Gastroesophageal sphincter (tissue), 4 donors: ENCODE measurements around the gene EEF1AKMT3. TPM values are rescaled to one million over a fixed set of nuclear protein-coding genes. Genes with fewer than 3 reads are reported as not detected.
A peak's percentile ranks its signal among the peaks of the same experiment; 100 is the strongest.

Experiments
- ATAC-seq: fragments of 150-250 bp; one replicate; pipeline ENCODE4 v1.9.1; 2016; ENCODE audit warnings: mild to moderate bottlenecking, moderate library complexity
- H3K27ac ChIP-seq, 4 donors: fragments of 200-600 bp; sonication (generic) in 3 of 4; 1 replicate in 3 of 4; 2 replicates in 1 of 4; pipeline ENCODE4 v1.5.1; 2016 to 2019
- H3K27me3 ChIP-seq: fragments of 200-600 bp; sonication (generic); one replicate; pipeline ENCODE4 v1.5.1; 2019
- H3K36me3 ChIP-seq, 2 donors: fragments of 200-600 bp; sonication (generic); one replicate each; pipeline ENCODE4 v1.5.1; 2019; ENCODE audit warnings: control low read depth in 1 of 2
- H3K4me1 ChIP-seq, 3 donors: fragments of 200-600 bp; sonication (generic); 1 replicate in 2 of 3; 2 replicates in 1 of 3; pipeline ENCODE4 v1.5.1; 2016 to 2019; ENCODE audit warnings: control low read depth in 2 of 3
- H3K4me3 ChIP-seq, 2 donors: fragments of 200-600 bp; sonication (generic); one replicate each; pipeline ENCODE4 v1.5.1; 2019; ENCODE audit warnings: mild to moderate bottlenecking in 1 of 2, moderate library complexity in 1 of 2
- H3K9me3 ChIP-seq, 3 donors: fragments of 200-600 bp; sonication (generic); one replicate each; pipeline ENCODE4 v1.5.1; 2017 to 2019; ENCODE audit warnings: control low read depth in 2 of 3
- CTCF ChIP-seq, 4 experiments: fragments of 200-600 bp in 2 of 4; fragments of 450-650 bp in 2 of 4; sonication (generic) in 1 of 4; IDR thresholded peaks; one replicate each; pipeline ENCODE4 v1.5.1; 2017 to 2019; ENCODE audit warnings: antibody characterized with exemption in 4 of 4, mild to moderate bottlenecking in 2 of 4, moderate library complexity in 2 of 4
- EP300 ChIP-seq: sonication (generic); formaldehyde crosslinking; IDR thresholded peaks from one replicate; pipeline ENCODE4 v1.6.1; 2017; ENCODE audit warnings: antibody characterized with exemption, mild to moderate bottlenecking
- POLR2A ChIP-seq, 2 donors: fragments of 450-650 bp; IDR thresholded peaks; one replicate each; pipeline ENCODE4 v1.6.1; 2017; ENCODE audit warnings: antibody characterized with exemption in 2 of 2, mild to moderate bottlenecking in 2 of 2, moderate library complexity in 1 of 2
- POLR2AphosphoS5 ChIP-seq: sonication (generic); formaldehyde crosslinking; IDR thresholded peaks from one replicate; pipeline ENCODE4 v1.6.1; 2017; ENCODE audit warnings: antibody characterized with exemption
- WGBS, 2 donors: methylation state at CpG; one replicate each; pipeline ENCODE4 v1.1.5; 2018; ENCODE audit warnings: low coverage in 1 of 2; 5-methylcytosine and 5-hydroxymethylcytosine counted together
- total RNA-seq, 4 donors: library from RNA; depleted of rRNA; stranded (reverse); fragments of >200 nt; gene quantifications; one replicate each; pipeline ENCODE4 v1.1.0, GENCODE V29; 2016

EEF1AKMT3 gene
- total RNA-seq, 4 donors from 2014 or later: 10.8 to 19.5 (median 11.7) TPM

- no peaks in the 10 kb centered on the region for H3K27me3 ChIP-seq
- peaks cover 2 to 50% (median 17%) of the 10 kb centered on the region in 3 donors for H3K4me1 ChIP-seq
- peak overlapping the region in 3 of 4 donors; percentile 65 to 80 (median 66) for H3K27ac ChIP-seq
- WGBS, 2 donors: no CpG with 5 or more reads among the region's 34 CpGs
- TF ChIP-seq POLR2AphosphoS5 (no peak), CTCF (IDR thresholded peaks at IDR 0.05) (no peak), EP300 (no peak)
- ATAC-seq: no peak
- peak overlapping the region; percentile 45 to 80 for H3K4me3 ChIP-seq
- no peaks in the 10 kb centered on the region for H3K9me3 ChIP-seq
- H3K36me3 ChIP-seq: peaks cover 0 to 34% of the 10 kb centered on the region in 2 donors
Observed at GRCh38 chr12:57755194-57755453, 17.3 kb upstream of the EEF1AKMT3 start.

DNA sequence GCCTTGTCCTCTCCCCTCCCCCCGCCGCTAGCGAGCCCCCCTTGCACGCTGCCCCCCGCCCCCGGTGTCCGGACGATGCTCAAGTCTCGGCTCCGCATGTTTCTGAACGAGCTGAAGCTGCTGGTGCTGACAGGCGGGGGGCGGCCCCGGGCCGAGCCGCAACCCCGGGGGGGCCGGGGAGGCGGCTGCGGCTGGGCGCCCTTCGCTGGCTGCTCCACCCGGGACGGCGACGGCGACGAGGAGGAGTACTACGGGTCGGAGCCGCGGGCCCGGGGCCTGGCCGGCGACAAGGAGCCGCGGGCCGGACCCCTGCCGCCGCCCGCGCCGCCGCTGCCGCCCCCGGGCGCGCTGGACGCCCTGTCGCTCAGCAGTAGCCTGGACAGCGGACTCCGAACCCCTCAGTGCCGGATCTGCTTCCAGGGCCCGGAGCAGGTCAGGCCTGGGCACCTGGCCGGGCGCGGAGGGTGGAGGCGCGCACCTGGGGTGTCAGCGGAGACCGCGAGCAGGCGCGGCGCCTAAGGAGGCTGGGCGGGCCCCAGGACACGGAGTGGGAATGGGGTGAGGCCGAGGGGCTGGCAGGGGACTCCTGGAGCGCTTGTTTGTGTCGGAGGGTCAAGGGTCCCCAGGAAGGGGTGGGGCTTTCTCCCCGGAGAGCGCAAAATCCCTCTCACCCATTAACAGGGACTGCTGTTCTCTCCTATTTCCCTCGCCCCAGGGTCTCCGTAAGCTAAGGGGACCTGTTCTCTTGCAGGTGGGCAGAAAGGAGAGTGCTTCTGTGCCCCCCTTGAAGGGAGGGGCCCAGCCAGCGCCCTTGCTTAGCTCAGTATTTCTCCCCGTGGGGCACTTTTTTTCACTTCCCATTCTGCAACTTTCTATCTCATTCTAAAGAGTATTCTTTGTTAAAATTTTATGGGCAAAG lies 16.7 kb upstream of the EEF1AKMT3 start:
- Histone ChIP-seq H3K27ac (peak overlapping the region in 3 of 4 donors; percentile 65 to 80 (median 66)), H3K9me3 (no peaks in the 10 kb centered on the region), H3K4me3 (peak overlapping the region; percentile 45 to 80), H3K36me3 (peaks cover 0 to 34% of the 10 kb centered on the region in 2 donors), H3K4me1 (peaks cover 2 to 44% (median 17%) of the 10 kb centered on the region in 3 donors), H3K27me3 (peaks cover 4% of the 10 kb centered on the region)
- no peak for ATAC-seq
- TF ChIP-seq POLR2A (IDR thresholded peaks at IDR 0.05) (no peak), CTCF (IDR thresholded peaks at IDR 0.05) (no peak)
- WGBS, 2 donors: 0 to 9% methylated on average over 1 to 7 of the region's 76 CpGs

- WGBS, 2 donors: 34 to 62% methylated on average over 8 to 10 of the region's 22 CpGs
- Histone ChIP-seq H3K36me3 (peaks cover 0 to 38% of the 10 kb centered on the region in 2 donors), H3K4me3 (peak overlapping the region in 1 of 2 donors; percentile 80), H3K27me3 (peaks cover 14% of the 10 kb centered on the region), H3K9me3 (no peaks in the 10 kb centered on the region), H3K27ac (peak overlapping the region in 2 of 4 donors; percentile 65 to 66), H3K4me1 (peaks cover 2 to 35% (median 10%) of the 10 kb centered on the region in 3 donors)
- ATAC-seq: no peak
- TF ChIP-seq POLR2A (IDR thresholded peaks at IDR 0.05) (no peak), EP300 (no peak), CTCF (IDR thresholded peaks at IDR 0.05) (peak in 3 of 4 experiments; percentile 24 to 72 (median 42))
Observed at GRCh38 chr12:57756406-57757341, 15.7 kb upstream of the EEF1AKMT3 start.

DNA sequence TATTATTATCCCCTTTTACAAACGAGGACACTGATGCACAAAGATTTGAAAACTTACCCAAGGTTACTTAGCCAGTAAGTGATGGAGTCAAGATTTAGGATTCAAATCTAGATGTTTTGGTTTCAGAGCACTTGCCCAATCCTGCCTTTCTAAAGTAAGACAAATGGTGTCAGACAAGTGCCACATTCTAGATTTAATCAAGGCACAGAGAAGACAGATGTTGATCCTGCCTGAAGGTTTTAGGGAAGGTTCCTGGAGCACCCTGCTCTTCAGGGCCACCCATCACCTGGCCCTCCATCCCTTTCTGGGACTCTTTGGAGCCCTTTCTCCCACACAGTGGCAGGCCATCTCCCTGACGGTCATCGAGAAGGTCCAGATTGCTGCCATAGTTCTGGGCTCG lies 14.6 kb upstream of the EEF1AKMT3 start:
- peaks cover 24% of the 10 kb centered on the region for H3K27me3 ChIP-seq
- no peak overlapping the region for H3K4me3 ChIP-seq
- no peak overlapping the region for H3K27ac ChIP-seq
- no peak for ATAC-seq
- TF ChIP-seq POLR2AphosphoS5 (no peak), EP300 (no peak), POLR2A (IDR thresholded peaks at IDR 0.05) (no peak), CTCF (IDR thresholded peaks at IDR 0.05) (no peak)
- no peaks in the 10 kb centered on the region for H3K9me3 ChIP-seq
- 95 to 100% methylated on average over 1 to 4 of the region's 4 CpGs for WGBS, 2 donors
- H3K36me3 ChIP-seq: peaks cover 0 to 38% of the 10 kb centered on the region in 2 donors
- peaks cover under 1 to 29% (median 8%) of the 10 kb centered on the region in 3 donors for H3K4me1 ChIP-seq
